Liver (tissue), 9 donors: ENCODE data around the gene C4orf54. TPM values are rescaled to one million over a fixed set of nuclear protein-coding genes. Genes with fewer than 3 reads are reported as not detected.

Experiments
- DNase-seq: peaks from one replicate; pipeline ENCODE4 v3.0.0-alpha.2; 2017; ENCODE audit warnings: low spot score
- H3K27ac ChIP-seq, 2 donors: one replicate each; pipeline ENCODE4 v1.7.0; 2013; ENCODE audit warnings: inconsistent platforms in 2 of 2, low read length in 2 of 2, control low read depth in 1 of 2, low read depth in 1 of 2, mild to moderate bottlenecking in 1 of 2
- H3K27me3 ChIP-seq, 4 donors: one replicate each; pipeline versions ENCODE4 v1.6.1 to v1.7.0; 2013; ENCODE audit warnings: low read length in 3 of 4, inconsistent platforms in 1 of 4, mild to moderate bottlenecking in 1 of 4, moderate library complexity in 1 of 4; ENCODE audit not compliant: control insufficient read depth in 4 of 4, insufficient read depth in 4 of 4
- H3K36me3 ChIP-seq, 4 donors: one replicate each; pipeline versions ENCODE4 v1.6.1 to v1.7.0; 2013; ENCODE audit warnings: low read length in 3 of 4, mild to moderate bottlenecking in 3 of 4, low read depth in 1 of 4, moderate library complexity in 1 of 4; ENCODE audit not compliant: control insufficient read depth in 4 of 4, insufficient read depth in 3 of 4
- H3K4me1 ChIP-seq, 4 donors: one replicate each; pipeline versions ENCODE4 v1.6.1 to v1.7.0; 2013; ENCODE audit warnings: low read length in 3 of 4, mild to moderate bottlenecking in 3 of 4, moderate library complexity in 1 of 4; ENCODE audit not compliant: control insufficient read depth in 4 of 4, insufficient read depth in 4 of 4
- H3K4me3 ChIP-seq, 3 donors: one replicate each; pipeline versions ENCODE4 v1.6.1 to v1.7.0; 2013; ENCODE audit warnings: low read length in 3 of 3, control low read depth in 1 of 3, low read depth in 1 of 3, mild to moderate bottlenecking in 1 of 3
- H3K9ac ChIP-seq, 2 donors: one replicate each; pipeline ENCODE4 v1.7.0; 2013; ENCODE audit warnings: low read length in 2 of 2, mild to moderate bottlenecking in 2 of 2, moderate library complexity in 2 of 2, control low read depth in 1 of 2, low read depth in 1 of 2
- H3K9me3 ChIP-seq, 4 donors: one replicate each; pipeline versions ENCODE4 v1.6.1 to v1.7.0; 2013; ENCODE audit warnings: low read length in 3 of 4; ENCODE audit not compliant: control insufficient read depth in 4 of 4
- EGR1 ChIP-seq, 2 donors: IDR thresholded peaks; 2 replicates each; pipeline ENCODE4 v1.6.1; 2016 to 2018; ENCODE audit warnings: antibody characterized with exemption in 2 of 2, low read depth in 2 of 2
- FOXA1 ChIP-seq: IDR thresholded peaks from 2 replicates; pipeline ENCODE4 v1.6.1; 2016; ENCODE audit warnings: antibody characterized with exemption
- FOXA2 ChIP-seq: IDR thresholded peaks from 2 replicates; pipeline ENCODE4 v1.6.1; 2016; ENCODE audit warnings: antibody characterized with exemption
- GABPA ChIP-seq, 2 donors: IDR thresholded peaks in 1 of 2; conservative IDR thresholded peaks in 1 of 2; 2 replicates each; pipeline ENCODE4 v1.6.1; 2016; ENCODE audit warnings: antibody characterized with exemption in 2 of 2, mild to moderate bottlenecking in 1 of 2, moderate library complexity in 1 of 2
- HNF4A ChIP-seq, 2 donors: conservative IDR thresholded peaks; 2 replicates each; pipeline ENCODE4 v1.6.1; 2016; ENCODE audit warnings: antibody characterized with exemption in 2 of 2, mild to moderate bottlenecking in 2 of 2
- HNF4G ChIP-seq: IDR thresholded peaks from 2 replicates; pipeline ENCODE4 v1.6.1; 2016; ENCODE audit warnings: antibody characterized with exemption
- JUND ChIP-seq, 2 donors: IDR thresholded peaks; 2 replicates each; pipeline ENCODE4 v1.6.1; 2016; ENCODE audit warnings: antibody characterized with exemption in 2 of 2
- NR2F2 ChIP-seq: IDR thresholded peaks from 2 replicates; pipeline ENCODE4 v1.6.1; 2016; ENCODE audit warnings: antibody characterized with exemption
- RAD21 ChIP-seq, 2 donors: IDR thresholded peaks; 2 replicates each; pipeline ENCODE4 v1.6.1; 2016; ENCODE audit warnings: antibody characterized with exemption in 2 of 2, mild to moderate bottlenecking in 2 of 2
- RXRA ChIP-seq, 2 donors: IDR thresholded peaks; 2 replicates each; pipeline ENCODE4 v1.6.1; 2017 to 2018; ENCODE audit warnings: antibody characterized with exemption in 2 of 2, mild to moderate bottlenecking in 1 of 2
- SP1 ChIP-seq: IDR thresholded peaks from 2 replicates; pipeline ENCODE4 v1.6.1; 2018; ENCODE audit warnings: antibody characterized with exemption, mild to moderate bottlenecking
- TAF1 ChIP-seq: conservative IDR thresholded peaks from 2 replicates; pipeline ENCODE4 v1.6.1; 2016; ENCODE audit warnings: antibody characterized with exemption, mild to moderate bottlenecking
- YY1 ChIP-seq: IDR thresholded peaks from 2 replicates; pipeline ENCODE4 v1.6.1; 2016; ENCODE audit warnings: antibody characterized with exemption, mild to moderate bottlenecking
- WGBS: extraction: QIAGEN DNeasy Blood & Tissue Kit; methylation state at CpG from one replicate; pipeline ENCODE4 v1.1.7; 2013; 5-methylcytosine and 5-hydroxymethylcytosine counted together
- polyA plus RNA-seq, 2 donors: library from polyadenylated mRNA; stranded (reverse) in 1 of 2; unstranded in 1 of 2; fragments of 200-250 nt in 1 of 2; fragments of >200 nt in 1 of 2; fragmentation: Nextera tagmentation in 1 of 2; extraction: Ambion mirVana in 1 of 2; gene quantifications; one replicate each; pipeline versions ENCODE4 v1.2.1 to v1.2.3, GENCODE V29; 2013 to 2015
- total RNA-seq, 2 donors: library from RNA; depleted of rRNA; stranded (reverse); fragments of >200 nt; gene quantifications; one replicate each; pipeline ENCODE4 v1.2.3, GENCODE V29; 2014
- TF ChIP-seq, protein P1 (sequence below): fragments of 150-350 bp; IDR thresholded peaks from 2 replicates; pipeline ENCODE4 v1.5.1; 2017; ENCODE audit warnings: improper control_type of control experiment, low read depth, low read length; ENCODE audit not compliant: missing input control
- TF ChIP-seq, protein P2 (sequence below): IDR thresholded peaks from 2 replicates; pipeline ENCODE4 v1.6.1; 2016; ENCODE audit warnings: antibody characterized with exemption
- TF ChIP-seq, protein P3 (sequence below): IDR thresholded peaks from 2 replicates; pipeline ENCODE4 v1.6.1; 2016; ENCODE audit warnings: antibody characterized with exemption
- TF ChIP-seq, protein P4 (sequence below): IDR thresholded peaks from 2 replicates; pipeline ENCODE4 v1.6.1; 2016; ENCODE audit warnings: antibody characterized with exemption
- TF ChIP-seq, protein P5 (sequence below): IDR thresholded peaks from 2 replicates; pipeline ENCODE4 v1.6.1; 2016; ENCODE audit warnings: antibody characterized with exemption, mild to moderate bottlenecking
- donor health status: healthy.
- donor health status: healthy.
- donor health status: healthy.
- donor health status: healthy.
- donor health status: healthy.

The C4orf54 gene
- total and polyA plus RNA-seq, 4 donors = under 0.01 TPM; not detected in 3

DNA sequence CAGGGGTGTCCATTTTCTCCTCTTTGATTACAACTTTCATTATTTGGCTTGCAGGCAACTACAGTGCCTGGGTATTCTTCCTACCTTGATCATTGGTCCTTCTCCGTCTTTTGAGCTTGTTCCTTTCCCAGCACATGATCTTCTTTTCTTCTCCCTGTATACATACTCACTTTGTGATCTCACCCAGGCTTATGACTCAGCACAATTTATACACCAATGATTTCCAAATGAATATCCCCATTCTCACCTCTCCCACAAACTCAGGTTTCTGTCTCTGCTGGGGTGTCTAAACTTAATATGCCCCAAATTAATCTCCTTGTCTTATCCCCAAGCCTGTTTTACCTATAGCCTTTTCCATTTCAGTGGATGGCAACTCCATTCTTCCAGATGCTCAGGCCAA lies 19.5 kb upstream of the C4orf54 start:
- no peaks in the 10 kb centered on the region for H3K27me3 ChIP-seq
- H3K4me3 ChIP-seq = no peak overlapping the region
- 85% methylated on average over 1 of the region's 1 CpG for WGBS
- no peak overlapping the region for H3K9ac ChIP-seq
- no peak overlapping the region for H3K27ac ChIP-seq
- H3K4me1 ChIP-seq = peaks cover 0 to 18% (median 9%) of the 10 kb centered on the region in 4 donors
- peaks cover 0 to 3% (median 0%) of the 10 kb centered on the region in 4 donors for H3K9me3 ChIP-seq
- no peaks in the 10 kb centered on the region for H3K36me3 ChIP-seq
- no peak for TF ChIP-seq HNF4G
- no peak for TF ChIP-seq FOXA1
- no peak for TF ChIP-seq SP1
- TF ChIP-seq, protein P1, sequence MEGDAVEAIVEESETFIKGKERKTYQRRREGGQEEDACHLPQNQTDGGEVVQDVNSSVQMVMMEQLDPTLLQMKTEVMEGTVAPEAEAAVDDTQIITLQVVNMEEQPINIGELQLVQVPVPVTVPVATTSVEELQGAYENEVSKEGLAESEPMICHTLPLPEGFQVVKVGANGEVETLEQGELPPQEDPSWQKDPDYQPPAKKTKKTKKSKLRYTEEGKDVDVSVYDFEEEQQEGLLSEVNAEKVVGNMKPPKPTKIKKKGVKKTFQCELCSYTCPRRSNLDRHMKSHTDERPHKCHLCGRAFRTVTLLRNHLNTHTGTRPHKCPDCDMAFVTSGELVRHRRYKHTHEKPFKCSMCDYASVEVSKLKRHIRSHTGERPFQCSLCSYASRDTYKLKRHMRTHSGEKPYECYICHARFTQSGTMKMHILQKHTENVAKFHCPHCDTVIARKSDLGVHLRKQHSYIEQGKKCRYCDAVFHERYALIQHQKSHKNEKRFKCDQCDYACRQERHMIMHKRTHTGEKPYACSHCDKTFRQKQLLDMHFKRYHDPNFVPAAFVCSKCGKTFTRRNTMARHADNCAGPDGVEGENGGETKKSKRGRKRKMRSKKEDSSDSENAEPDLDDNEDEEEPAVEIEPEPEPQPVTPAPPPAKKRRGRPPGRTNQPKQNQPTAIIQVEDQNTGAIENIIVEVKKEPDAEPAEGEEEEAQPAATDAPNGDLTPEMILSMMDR = no peak
- no peak for TF ChIP-seq EGR1 (IDR thresholded peaks at IDR 0.05; ENCODE audit: low read depth in 2 of 2)
- TF ChIP-seq GABPA (IDR thresholded peaks at IDR 0.05 in 1 of 2, conservative IDR thresholded peaks at IDR 0.05 in 1 of 2) = no peak
- TF ChIP-seq NR2F2 = no peak
- TF ChIP-seq JUND (IDR thresholded peaks at IDR 0.05) = no peak
- no peak for TF ChIP-seq RXRA (IDR thresholded peaks at IDR 0.05)
- TF ChIP-seq, protein P2, sequence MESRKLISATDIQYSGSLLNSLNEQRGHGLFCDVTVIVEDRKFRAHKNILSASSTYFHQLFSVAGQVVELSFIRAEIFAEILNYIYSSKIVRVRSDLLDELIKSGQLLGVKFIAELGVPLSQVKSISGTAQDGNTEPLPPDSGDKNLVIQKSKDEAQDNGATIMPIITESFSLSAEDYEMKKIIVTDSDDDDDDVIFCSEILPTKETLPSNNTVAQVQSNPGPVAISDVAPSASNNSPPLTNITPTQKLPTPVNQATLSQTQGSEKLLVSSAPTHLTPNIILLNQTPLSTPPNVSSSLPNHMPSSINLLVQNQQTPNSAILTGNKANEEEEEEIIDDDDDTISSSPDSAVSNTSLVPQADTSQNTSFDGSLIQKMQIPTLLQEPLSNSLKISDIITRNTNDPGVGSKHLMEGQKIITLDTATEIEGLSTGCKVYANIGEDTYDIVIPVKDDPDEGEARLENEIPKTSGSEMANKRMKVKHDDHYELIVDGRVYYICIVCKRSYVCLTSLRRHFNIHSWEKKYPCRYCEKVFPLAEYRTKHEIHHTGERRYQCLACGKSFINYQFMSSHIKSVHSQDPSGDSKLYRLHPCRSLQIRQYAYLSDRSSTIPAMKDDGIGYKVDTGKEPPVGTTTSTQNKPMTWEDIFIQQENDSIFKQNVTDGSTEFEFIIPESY = no peak
- no peak for TF ChIP-seq TAF1
- no peak for TF ChIP-seq RAD21 (IDR thresholded peaks at IDR 0.05)
- TF ChIP-seq YY1 = no peak
- DNase-seq = no peak

DNA sequence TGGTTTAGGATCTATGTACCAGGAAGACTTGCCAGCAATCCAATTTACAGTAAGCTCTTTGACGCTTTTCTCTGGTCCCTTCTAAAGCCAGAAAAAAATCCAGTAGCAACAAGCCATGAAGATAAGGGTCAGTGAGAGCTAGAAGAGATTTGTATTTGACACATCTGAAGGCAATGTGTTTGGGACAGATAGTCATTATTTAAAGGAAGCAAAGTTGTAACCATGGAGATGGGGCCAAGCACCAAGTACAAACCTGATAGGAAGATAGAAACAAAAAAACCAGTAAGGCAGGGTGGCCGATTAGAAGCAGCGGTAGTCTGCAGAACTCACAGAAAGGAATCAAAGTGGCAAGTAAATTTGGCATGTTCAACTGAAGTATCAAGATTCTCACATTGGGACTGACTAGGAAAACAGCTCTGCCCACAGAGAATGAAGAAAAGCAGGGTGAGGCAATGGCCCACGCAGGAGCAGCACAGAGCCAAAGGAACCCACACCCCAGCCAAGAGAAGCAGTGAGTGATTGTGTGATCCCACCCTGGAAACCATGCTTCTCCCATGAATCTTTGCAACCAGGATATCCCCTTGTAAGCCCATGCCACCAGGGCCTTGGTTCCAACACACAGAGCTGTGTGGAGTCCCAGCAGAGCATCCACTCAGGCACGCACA lies 12.9 kb upstream of the C4orf54 start:
- no peak for TF ChIP-seq RXRA (IDR thresholded peaks at IDR 0.05)
- no peak for TF ChIP-seq NR2F2
- TF ChIP-seq EGR1 (IDR thresholded peaks at IDR 0.05; ENCODE audit: low read depth in 2 of 2) = no peak
- no peak for TF ChIP-seq RAD21 (IDR thresholded peaks at IDR 0.05)
- TF ChIP-seq SP1 = no peak
- TF ChIP-seq, protein P3, sequence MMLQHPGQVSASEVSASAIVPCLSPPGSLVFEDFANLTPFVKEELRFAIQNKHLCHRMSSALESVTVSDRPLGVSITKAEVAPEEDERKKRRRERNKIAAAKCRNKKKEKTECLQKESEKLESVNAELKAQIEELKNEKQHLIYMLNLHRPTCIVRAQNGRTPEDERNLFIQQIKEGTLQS = no peak
- TF ChIP-seq TAF1 = no peak
- TF ChIP-seq FOXA1 = no peak
- TF ChIP-seq, protein P2 = no peak
- TF ChIP-seq, protein P1 = no peak
- TF ChIP-seq GABPA (IDR thresholded peaks at IDR 0.05 in 1 of 2, conservative IDR thresholded peaks at IDR 0.05 in 1 of 2) = no peak
- TF ChIP-seq, protein P4, sequence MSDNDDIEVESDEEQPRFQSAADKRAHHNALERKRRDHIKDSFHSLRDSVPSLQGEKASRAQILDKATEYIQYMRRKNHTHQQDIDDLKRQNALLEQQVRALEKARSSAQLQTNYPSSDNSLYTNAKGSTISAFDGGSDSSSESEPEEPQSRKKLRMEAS = no peak
- no peak for TF ChIP-seq HNF4A (conservative IDR thresholded peaks at IDR 0.05)
- TF ChIP-seq HNF4G = no peak
- TF ChIP-seq, protein P5, sequence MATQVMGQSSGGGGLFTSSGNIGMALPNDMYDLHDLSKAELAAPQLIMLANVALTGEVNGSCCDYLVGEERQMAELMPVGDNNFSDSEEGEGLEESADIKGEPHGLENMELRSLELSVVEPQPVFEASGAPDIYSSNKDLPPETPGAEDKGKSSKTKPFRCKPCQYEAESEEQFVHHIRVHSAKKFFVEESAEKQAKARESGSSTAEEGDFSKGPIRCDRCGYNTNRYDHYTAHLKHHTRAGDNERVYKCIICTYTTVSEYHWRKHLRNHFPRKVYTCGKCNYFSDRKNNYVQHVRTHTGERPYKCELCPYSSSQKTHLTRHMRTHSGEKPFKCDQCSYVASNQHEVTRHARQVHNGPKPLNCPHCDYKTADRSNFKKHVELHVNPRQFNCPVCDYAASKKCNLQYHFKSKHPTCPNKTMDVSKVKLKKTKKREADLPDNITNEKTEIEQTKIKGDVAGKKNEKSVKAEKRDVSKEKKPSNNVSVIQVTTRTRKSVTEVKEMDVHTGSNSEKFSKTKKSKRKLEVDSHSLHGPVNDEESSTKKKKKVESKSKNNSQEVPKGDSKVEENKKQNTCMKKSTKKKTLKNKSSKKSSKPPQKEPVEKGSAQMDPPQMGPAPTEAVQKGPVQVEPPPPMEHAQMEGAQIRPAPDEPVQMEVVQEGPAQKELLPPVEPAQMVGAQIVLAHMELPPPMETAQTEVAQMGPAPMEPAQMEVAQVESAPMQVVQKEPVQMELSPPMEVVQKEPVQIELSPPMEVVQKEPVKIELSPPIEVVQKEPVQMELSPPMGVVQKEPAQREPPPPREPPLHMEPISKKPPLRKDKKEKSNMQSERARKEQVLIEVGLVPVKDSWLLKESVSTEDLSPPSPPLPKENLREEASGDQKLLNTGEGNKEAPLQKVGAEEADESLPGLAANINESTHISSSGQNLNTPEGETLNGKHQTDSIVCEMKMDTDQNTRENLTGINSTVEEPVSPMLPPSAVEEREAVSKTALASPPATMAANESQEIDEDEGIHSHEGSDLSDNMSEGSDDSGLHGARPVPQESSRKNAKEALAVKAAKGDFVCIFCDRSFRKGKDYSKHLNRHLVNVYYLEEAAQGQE = no peak
- TF ChIP-seq FOXA2 = no peak
- TF ChIP-seq JUND (IDR thresholded peaks at IDR 0.05) = no peak
- TF ChIP-seq YY1 = no peak
- Histone ChIP-seq H3K4me3 (no peak overlapping the region), H3K36me3 (no peaks in the 10 kb centered on the region), H3K27ac (no peak overlapping the region), H3K4me1 (no peaks in the 10 kb centered on the region), H3K9me3 (peaks cover 0 to 7% (median 0%) of the 10 kb centered on the region in 4 donors), H3K27me3 (no peaks in the 10 kb centered on the region), H3K9ac (no peak overlapping the region)
- WGBS = 80% methylated on average over 5 of the region's 5 CpGs
- DNase-seq = no peak
